Esophagus squamous epithelium (tissue), 5 donors: ENCODE data around the gene CLASP2. TPM values are rescaled to one million over a fixed set of nuclear protein-coding genes. Genes with fewer than 3 reads are reported as not detected.
"Not testable (repeated sequence)": the region's sequence is repeated elsewhere in the genome, so short reads cannot be mapped to it uniquely, and the experiment has no call there.

Source experiments
- DNase-seq: peaks from one replicate; lab custom pipeline; 2025; lab: John Stamatoyannopoulos, UW
- H3K27ac ChIP-seq, 4 donors: fragments of 200-600 bp; sonication (generic); one replicate each; pipeline ENCODE4 v1.5.1; 2016 to 2019; ENCODE audit warnings: mild to moderate bottlenecking in 1 of 4
- H3K27me3 ChIP-seq, 4 donors: fragments of 200-600 bp; sonication (generic); 1 replicate in 3 of 4; 2 replicates in 1 of 4; pipeline versions ENCODE4 v1.5.1 to v1.6.0; 2017 to 2021; ENCODE audit warnings: antibody characterized with exemption in 1 of 4
- H3K36me3 ChIP-seq, 3 donors: fragments of 200-600 bp; sonication (generic); one replicate each; pipeline ENCODE4 v1.5.1; 2016 to 2019
- H3K4me1 ChIP-seq, 3 donors: fragments of 200-600 bp; sonication (generic); one replicate each; pipeline ENCODE4 v1.5.1; 2017 to 2019
- H3K4me3 ChIP-seq, 4 donors: fragments of 200-600 bp; sonication (generic); 1 replicate in 3 of 4; 2 replicates in 1 of 4; pipeline ENCODE4 v1.5.1; 2016 to 2019; ENCODE audit warnings: mild to moderate bottlenecking in 2 of 4, moderate library complexity in 1 of 4
- H3K9me3 ChIP-seq, 3 donors: fragments of 200-600 bp; sonication (generic); one replicate each; pipeline ENCODE4 v1.5.1; 2016 to 2019
- CTCF ChIP-seq, 6 experiments: fragments of 450-650 bp in 4 of 6; fragments of 200-600 bp in 2 of 6; sonication (generic) in 2 of 6; IDR thresholded peaks; one replicate each; pipeline ENCODE4 v1.5.1; 2016 to 2019; ENCODE audit warnings: antibody characterized with exemption in 6 of 6, mild to moderate bottlenecking in 4 of 6, moderate library complexity in 4 of 6
- POLR2A ChIP-seq, 4 donors: fragments of 450-650 bp; IDR thresholded peaks; one replicate each; pipeline ENCODE4 v1.6.1; 2017; ENCODE audit warnings: antibody characterized with exemption in 4 of 4, mild to moderate bottlenecking in 4 of 4, moderate library complexity in 3 of 4
- WGBS, 2 donors: methylation state at CpG; one replicate each; pipeline ENCODE4 v1.1.5; 2018; 5-methylcytosine and 5-hydroxymethylcytosine counted together
- intact Hi-C: fragments of 100-400 bp; cut with DNase I; formaldehyde crosslinking; loops from one replicate; pipeline ENCODE4 v1.15.0; 2022
- total RNA-seq, 4 donors: library from RNA; depleted of rRNA; stranded (reverse); fragments of >200 nt; gene quantifications; one replicate each; pipeline ENCODE4 v1.1.0, GENCODE V29; 2016
- donor health status: DM: yes; HTN: yes; CAD: no.

The CLASP2 gene
- total RNA-seq, 4 donors from 2014 or later, result 16.7 to 49.4 (median 32.1) TPM

- Histone ChIP-seq H3K27me3 (no peaks in the 10 kb centered on the region), H3K27ac (peak overlapping the region; percentile 54 to 82 (median 76)), H3K4me1 (peaks cover 0 to 52% (median 11%) of the 10 kb centered on the region in 3 donors), H3K4me3 (peak overlapping the region; percentile 15 to 64 (median 48)), H3K9me3 (no peaks in the 10 kb centered on the region), H3K36me3 (no peaks in the 10 kb centered on the region)
- intact Hi-C loops, result no loop called here
- no peak for DNase-seq
- TF ChIP-seq CTCF (IDR thresholded peaks at IDR 0.05), result no peak
- no peak for TF ChIP-seq POLR2A (IDR thresholded peaks at IDR 0.05)
- 11 to 20% methylated on average over 2 of the region's 2 CpGs for WGBS, 2 donors
Measured at GRCh38 chr3:33658621-33658990, 59.4 kb downstream of the CLASP2 start.

GRCh38 chr3:33658039-33658438 lies 60.0 kb downstream of the CLASP2 start:
- Histone ChIP-seq H3K4me1 (peaks cover 0 to 55% (median 11%) of the 10 kb centered on the region in 3 donors), H3K27me3 (no peaks in the 10 kb centered on the region), H3K27ac (peak overlapping the region in 2 of 4 donors; percentile 81 to 82), H3K36me3 (no peaks in the 10 kb centered on the region), H3K4me3 (peak overlapping the region in 3 of 4 donors; percentile 46 to 64 (median 49)), H3K9me3 (no peaks in the 10 kb centered on the region)
- TF ChIP-seq POLR2A (IDR thresholded peaks at IDR 0.05) (no peak), CTCF (IDR thresholded peaks at IDR 0.05) (no peak)
- intact Hi-C loops, result no loop called here
- WGBS, 2 donors, result 50 to 82% methylated on average over 1 of the region's 1 CpG
- no peak for DNase-seq

GRCh38 chr3:33652736-33653135 lies 65.3 kb downstream of the CLASP2 start:
- WGBS, 2 donors, result 73 to 87% methylated on average over 2 of the region's 2 CpGs

GRCh38 chr3:33651101-33651500 lies 67.0 kb downstream of the CLASP2 start:
- H3K36me3 ChIP-seq, H3K27me3 ChIP-seq, DNase-seq, intact Hi-C loops, H3K4me3 ChIP-seq, H3K27ac ChIP-seq, H3K9me3 ChIP-seq: not testable (repeated sequence)
- peaks cover 0 to 18% (median 0%) of the 10 kb centered on the region in 3 donors for H3K4me1 ChIP-seq
- WGBS, 2 donors, result 95 to 97% methylated on average over 3 to 4 of the region's 4 CpGs

More at GRCh38 chr3:33652736-33653135, 65.3 kb downstream of the CLASP2 start:
- intact Hi-C loops, result no loop called here
- Histone ChIP-seq H3K27ac (no peak overlapping the region), H3K4me3 (no peak overlapping the region), H3K9me3 (no peaks in the 10 kb centered on the region), H3K36me3 (peaks cover 0 to 1% (median 0%) of the 10 kb centered on the region in 3 donors), H3K27me3 (no peaks in the 10 kb centered on the region), H3K4me1 (peaks cover 0 to 32% (median 3%) of the 10 kb centered on the region in 3 donors)
- TF ChIP-seq CTCF (IDR thresholded peaks at IDR 0.05), result no peak
- no peak for TF ChIP-seq POLR2A (IDR thresholded peaks at IDR 0.05)
- no peak for DNase-seq

GRCh38 chr3:33650495-33650894 lies 67.6 kb downstream of the CLASP2 start:
- intact Hi-C loops, result no loop called here
- WGBS, 2 donors, result 90 to 94% methylated on average over 1 of the region's 1 CpG
- TF ChIP-seq POLR2A (IDR thresholded peaks at IDR 0.05) (no peak), CTCF (IDR thresholded peaks at IDR 0.05) (no peak)

GRCh38 chr3:33648793-33649192 lies 69.3 kb downstream of the CLASP2 start:
- WGBS, 2 donors, result 69 to 89% methylated on average over 1 of the region's 1 CpG
- DNase-seq, result no peak
- Histone ChIP-seq H3K9me3 (no peaks in the 10 kb centered on the region), H3K36me3 (peaks cover 0 to 17% (median 0%) of the 10 kb centered on the region in 3 donors), H3K4me3 (no peak overlapping the region), H3K27me3 (no peaks in the 10 kb centered on the region), H3K27ac (no peak overlapping the region), H3K4me1 (peaks cover 0 to 21% (median 0%) of the 10 kb centered on the region in 3 donors)
- intact Hi-C loops, result no loop called here
- TF ChIP-seq CTCF (IDR thresholded peaks at IDR 0.05) (no peak), POLR2A (IDR thresholded peaks at IDR 0.05) (no peak)

More at GRCh38 chr3:33650495-33650894, 67.6 kb downstream of the CLASP2 start:
- Histone ChIP-seq H3K27me3 (no peaks in the 10 kb centered on the region), H3K27ac (no peak overlapping the region), H3K4me1 (peaks cover 0 to 14% (median 0%) of the 10 kb centered on the region in 3 donors), H3K4me3 (no peak overlapping the region), H3K9me3 (no peaks in the 10 kb centered on the region), H3K36me3 (peaks cover 0 to 8% (median 0%) of the 10 kb centered on the region in 3 donors)
- DNase-seq, result no peak
